Measurements from ENCODE around the gene CTNNA3. TPM values are rescaled to one million over a fixed set of nuclear protein-coding genes. Genes with fewer than 3 reads are reported as not detected.

Gene CTNNA3
- total and polyA plus RNA-seq, 10 donors: 0.03 to 2.4 (median 0.76) TPM; not detected in 1

- intact Hi-C loops (cut with DNase I; ENCODE audit: low total_unique reads): no loop called here
- Histone ChIP-seq H3K27ac (no peak overlapping the region), H3K9me3 (no peaks in the 10 kb centered on the region), H3K27me3 (replicated peaks in 1 of 7) (no peaks in the 10 kb centered on the region), H3K4me1 (no peaks in the 10 kb centered on the region), H3K4me3 (no peak overlapping the region), H3K36me3 (no peaks in the 10 kb centered on the region)
- TF ChIP-seq POLR2AphosphoS5 (IDR thresholded peaks at IDR 0.05) (no peak), POLR2A (IDR thresholded peaks at IDR 0.05) (no peak)
- TF ChIP-seq, protein P1, sequence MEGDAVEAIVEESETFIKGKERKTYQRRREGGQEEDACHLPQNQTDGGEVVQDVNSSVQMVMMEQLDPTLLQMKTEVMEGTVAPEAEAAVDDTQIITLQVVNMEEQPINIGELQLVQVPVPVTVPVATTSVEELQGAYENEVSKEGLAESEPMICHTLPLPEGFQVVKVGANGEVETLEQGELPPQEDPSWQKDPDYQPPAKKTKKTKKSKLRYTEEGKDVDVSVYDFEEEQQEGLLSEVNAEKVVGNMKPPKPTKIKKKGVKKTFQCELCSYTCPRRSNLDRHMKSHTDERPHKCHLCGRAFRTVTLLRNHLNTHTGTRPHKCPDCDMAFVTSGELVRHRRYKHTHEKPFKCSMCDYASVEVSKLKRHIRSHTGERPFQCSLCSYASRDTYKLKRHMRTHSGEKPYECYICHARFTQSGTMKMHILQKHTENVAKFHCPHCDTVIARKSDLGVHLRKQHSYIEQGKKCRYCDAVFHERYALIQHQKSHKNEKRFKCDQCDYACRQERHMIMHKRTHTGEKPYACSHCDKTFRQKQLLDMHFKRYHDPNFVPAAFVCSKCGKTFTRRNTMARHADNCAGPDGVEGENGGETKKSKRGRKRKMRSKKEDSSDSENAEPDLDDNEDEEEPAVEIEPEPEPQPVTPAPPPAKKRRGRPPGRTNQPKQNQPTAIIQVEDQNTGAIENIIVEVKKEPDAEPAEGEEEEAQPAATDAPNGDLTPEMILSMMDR (IDR thresholded peaks at IDR 0.05 in 8 of 11, conservative IDR thresholded peaks at IDR 0.05 in 3 of 11): no peak
- DNase-seq: no peak
Observed at GRCh38 chr10:67043041-67043440, 653.0 kb downstream of the CTNNA3 start.

DNA sequence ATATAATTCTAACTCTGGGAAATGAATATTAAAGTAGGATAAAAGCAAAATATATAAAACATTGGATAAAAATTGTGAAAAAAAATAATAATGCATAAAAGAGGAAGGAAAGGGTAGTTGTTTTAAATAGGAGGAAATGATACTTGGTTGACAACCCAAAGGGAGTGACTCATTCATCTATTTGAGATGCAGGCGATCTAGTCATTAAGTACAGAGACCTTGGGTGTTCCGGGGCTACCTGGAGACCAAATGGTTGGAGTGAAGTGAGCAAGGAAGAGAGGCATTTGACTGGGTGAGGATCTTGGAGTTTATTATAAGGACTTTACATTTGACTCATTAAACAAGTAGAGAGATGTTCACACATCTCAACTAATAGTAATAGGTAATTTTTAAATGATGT, 659.2 kb downstream of the CTNNA3 start:
- Histone ChIP-seq H3K36me3 (no peaks in the 10 kb centered on the region), H3K9me3 (no peaks in the 10 kb centered on the region), H3K27ac (no peak overlapping the region), H3K4me1 (no peaks in the 10 kb centered on the region), H3K27me3 (replicated peaks in 1 of 7) (no peaks in the 10 kb centered on the region), H3K4me3 (no peak overlapping the region)
- intact Hi-C loops (cut with DNase I; ENCODE audit: low total_unique reads): no loop called here
- 32 to 60% (median 52%) methylated on average over 2 of the region's 2 CpGs for WGBS, 5 donors
- DNase-seq: no peak
- TF ChIP-seq, protein P1 (IDR thresholded peaks at IDR 0.05 in 8 of 11, conservative IDR thresholded peaks at IDR 0.05 in 3 of 11): no peak
- no peak for TF ChIP-seq POLR2A (IDR thresholded peaks at IDR 0.05)
- TF ChIP-seq POLR2AphosphoS5 (IDR thresholded peaks at IDR 0.05): no peak

- Histone ChIP-seq H3K4me1 (no peaks in the 10 kb centered on the region), H3K4me3 (no peak overlapping the region), H3K27ac (no peak overlapping the region), H3K27me3 (replicated peaks in 1 of 7) (no peaks in the 10 kb centered on the region), H3K36me3 (no peaks in the 10 kb centered on the region), H3K9me3 (no peaks in the 10 kb centered on the region)
- TF ChIP-seq, protein P1 (IDR thresholded peaks at IDR 0.05 in 8 of 11, conservative IDR thresholded peaks at IDR 0.05 in 3 of 11): no peak
- TF ChIP-seq POLR2AphosphoS5 (IDR thresholded peaks at IDR 0.05) (no peak), POLR2A (IDR thresholded peaks at IDR 0.05) (no peak)
- 94 to 98% (median 96%) methylated on average over 9 of the region's 9 CpGs for WGBS, 5 donors
- intact Hi-C loops (cut with DNase I; ENCODE audit: low total_unique reads): no loop called here
- DNase-seq: no peak
Observed at GRCh38 chr10:67033878-67034277, 662.1 kb downstream of the CTNNA3 start.

DNA sequence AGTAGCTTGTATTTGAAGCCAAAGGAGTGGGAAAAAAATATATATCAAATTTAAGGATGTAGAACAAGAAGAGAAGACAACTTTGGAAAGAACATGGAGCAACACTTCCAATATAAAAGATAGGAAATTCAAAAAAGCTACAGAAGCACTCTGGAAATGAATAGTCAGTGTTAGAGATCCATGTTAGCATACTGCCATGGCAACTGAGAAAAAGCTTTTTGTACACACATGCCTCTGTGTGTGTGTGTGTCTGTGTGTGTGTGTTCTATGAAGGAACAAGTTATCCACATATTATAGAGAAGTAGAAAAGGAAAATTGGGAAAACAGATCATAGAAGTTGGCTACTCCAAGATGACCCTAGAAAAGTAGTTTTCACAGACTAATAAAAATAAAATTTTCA, 673.9 kb downstream of the CTNNA3 start:
- Histone ChIP-seq H3K9me3 (peaks cover 0 to 4% (median 0%) of the 10 kb centered on the region in 8 donors), H3K4me1 (no peaks in the 10 kb centered on the region), H3K4me3 (no peak overlapping the region), H3K27ac (no peak overlapping the region), H3K27me3 (replicated peaks in 1 of 7) (no peaks in the 10 kb centered on the region), H3K36me3 (no peaks in the 10 kb centered on the region)
- TF ChIP-seq, protein P1 (IDR thresholded peaks at IDR 0.05 in 8 of 11, conservative IDR thresholded peaks at IDR 0.05 in 3 of 11): no peak
- TF ChIP-seq POLR2A (IDR thresholded peaks at IDR 0.05): no peak
- intact Hi-C loops (cut with DNase I; ENCODE audit: low total_unique reads): no loop called here
- DNase-seq: no peak

All from spleen (tissue), 11 donors.